ENCODE data around the gene NFIA. TPM values are rescaled to one million over a fixed set of nuclear protein-coding genes. Genes with fewer than 3 reads are reported as not detected.

NFIA gene
- total and polyA plus RNA-seq, 2 of the 13 experiments (the other 11 are each of a cell fraction or from before 2014, with no cell fraction given): 14.7 to 28.5 TPM

DNA sequence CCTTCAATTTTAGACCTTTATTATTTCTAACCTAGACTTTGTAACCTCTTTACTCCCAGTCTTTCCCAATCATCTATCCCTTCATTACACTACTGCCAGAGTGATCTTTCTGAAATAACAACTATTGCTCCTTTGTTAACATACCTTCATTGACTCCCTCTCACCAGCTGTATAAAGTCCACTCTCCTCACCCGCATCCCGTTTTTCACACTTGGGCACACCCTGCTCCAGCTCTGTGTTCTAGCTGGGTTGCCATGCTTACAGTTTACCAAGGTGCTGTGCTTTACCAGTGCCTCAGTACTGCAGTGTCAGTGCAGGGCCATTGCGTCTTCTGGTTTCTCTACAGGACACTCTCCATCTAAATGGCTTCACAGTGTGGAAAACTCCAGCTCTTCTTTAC, 148.2 kb downstream of the NFIA start (continued):
- TF ChIP-seq UBTF (CRISPR knock-in tag; IDR thresholded peaks at IDR 0.05) (no peak), ZNF546 (CRISPR knock-in tag; conservative IDR thresholded peaks at IDR 0.05) (no peak), FIP1L1 (IDR thresholded peaks at IDR 0.05; ENCODE audit: borderline replicate concordance, insufficient read depth, low read depth, low read length) (no peak), ZFP41 (CRISPR knock-in tag; IDR thresholded peaks at IDR 0.05; ENCODE audit: borderline replicate concordance) (no peak), ZNF446 (CRISPR knock-in tag; IDR thresholded peaks at IDR 0.05) (no peak), NPAS2 (CRISPR knock-in tag; IDR thresholded peaks at IDR 0.05; ENCODE audit: borderline replicate concordance) (no peak), HDAC1 (CRISPR knock-in tag; IDR thresholded peaks at IDR 0.05) (no peak), CREB1 (IDR thresholded peaks at IDR 0.05) (no peak), CREB1 (CRISPR knock-in tag; IDR thresholded peaks at IDR 0.05) (no peak), NCOR1 (IDR thresholded peaks at IDR 0.05; ENCODE audit: borderline replicate concordance, low read length) (peak; percentile 48; the same call in 1 of the 2 replicates), FOXP1 (IDR thresholded peaks at IDR 0.05) (no peak), FOXP1 (CRISPR knock-in tag; IDR thresholded peaks at IDR 0.05) (peak; percentile 21; the same call in 1 of the 2 replicates), PBX2 (CRISPR knock-in tag; IDR thresholded peaks at IDR 0.05) (no peak), ZNF879 (CRISPR knock-in tag; IDR thresholded peaks at IDR 0.05) (no peak), ZNF326 (CRISPR knock-in tag; IDR thresholded peaks at IDR 0.05; ENCODE audit: borderline replicate concordance) (no peak), HINFP (CRISPR knock-in tag; IDR thresholded peaks at IDR 0.05; ENCODE audit: low read depth) (no peak), PRMT3 (CRISPR knock-in tag; IDR thresholded peaks at IDR 0.05; ENCODE audit: borderline replicate concordance, low read depth) (no peak), KDM5A (IDR thresholded peaks at IDR 0.05; ENCODE audit: borderline replicate concordance, low read length) (no peak), REPIN1 (CRISPR knock-in tag; IDR thresholded peaks at IDR 0.05; ENCODE audit: borderline replicate concordance, low read depth) (no peak), ZNF781 (CRISPR knock-in tag; IDR thresholded peaks at IDR 0.05; ENCODE audit: borderline replicate concordance, not compliant biosample characterization) (no peak)
- TF ChIP-seq, protein P1, sequence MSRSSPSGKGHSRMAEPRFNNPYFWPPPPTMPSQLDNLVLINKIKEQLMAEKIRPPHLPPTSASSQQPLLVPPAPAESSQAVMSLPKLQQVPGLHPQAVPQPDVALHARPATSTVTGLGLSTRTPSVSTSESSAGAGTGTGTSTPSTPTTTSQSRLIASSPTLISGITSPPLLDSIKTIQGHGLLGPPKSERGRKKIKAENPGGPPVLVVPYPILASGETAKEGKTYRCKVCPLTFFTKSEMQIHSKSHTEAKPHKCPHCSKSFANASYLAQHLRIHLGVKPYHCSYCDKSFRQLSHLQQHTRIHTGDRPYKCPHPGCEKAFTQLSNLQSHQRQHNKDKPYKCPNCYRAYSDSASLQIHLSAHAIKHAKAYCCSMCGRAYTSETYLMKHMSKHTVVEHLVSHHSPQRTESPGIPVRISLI (CRISPR knock-in tag; IDR thresholded peaks at IDR 0.05; ENCODE audit: borderline replicate concordance): no peak
- TF ChIP-seq, protein P2, sequence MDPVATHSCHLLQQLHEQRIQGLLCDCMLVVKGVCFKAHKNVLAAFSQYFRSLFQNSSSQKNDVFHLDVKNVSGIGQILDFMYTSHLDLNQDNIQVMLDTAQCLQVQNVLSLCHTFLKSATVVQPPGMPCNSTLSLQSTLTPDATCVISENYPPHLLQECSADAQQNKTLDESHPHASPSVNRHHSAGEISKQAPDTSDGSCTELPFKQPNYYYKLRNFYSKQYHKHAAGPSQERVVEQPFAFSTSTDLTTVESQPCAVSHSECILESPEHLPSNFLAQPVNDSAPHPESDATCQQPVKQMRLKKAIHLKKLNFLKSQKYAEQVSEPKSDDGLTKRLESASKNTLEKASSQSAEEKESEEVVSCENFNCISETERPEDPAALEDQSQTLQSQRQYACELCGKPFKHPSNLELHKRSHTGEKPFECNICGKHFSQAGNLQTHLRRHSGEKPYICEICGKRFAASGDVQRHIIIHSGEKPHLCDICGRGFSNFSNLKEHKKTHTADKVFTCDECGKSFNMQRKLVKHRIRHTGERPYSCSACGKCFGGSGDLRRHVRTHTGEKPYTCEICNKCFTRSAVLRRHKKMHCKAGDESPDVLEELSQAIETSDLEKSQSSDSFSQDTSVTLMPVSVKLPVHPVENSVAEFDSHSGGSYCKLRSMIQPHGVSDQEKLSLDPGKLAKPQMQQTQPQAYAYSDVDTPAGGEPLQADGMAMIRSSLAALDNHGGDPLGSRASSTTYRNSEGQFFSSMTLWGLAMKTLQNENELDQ (CRISPR knock-in tag; IDR thresholded peaks at IDR 0.05; ENCODE audit: borderline replicate concordance): no peak
